ENCODE measurements around the gene TACC3.

The TACC3 gene

GRCh38 chr4:1746919-1747602 is 25.7 kb downstream of the TACC3 start:
- DNase-seq (ENCODE audit: low read depth in 2 of 2) = no peak

- no peak for DNase-seq (ENCODE audit: low read depth in 2 of 2)
Measured at GRCh38 chr4:1747603-1747967, 26.3 kb downstream of the TACC3 start.

DNA sequence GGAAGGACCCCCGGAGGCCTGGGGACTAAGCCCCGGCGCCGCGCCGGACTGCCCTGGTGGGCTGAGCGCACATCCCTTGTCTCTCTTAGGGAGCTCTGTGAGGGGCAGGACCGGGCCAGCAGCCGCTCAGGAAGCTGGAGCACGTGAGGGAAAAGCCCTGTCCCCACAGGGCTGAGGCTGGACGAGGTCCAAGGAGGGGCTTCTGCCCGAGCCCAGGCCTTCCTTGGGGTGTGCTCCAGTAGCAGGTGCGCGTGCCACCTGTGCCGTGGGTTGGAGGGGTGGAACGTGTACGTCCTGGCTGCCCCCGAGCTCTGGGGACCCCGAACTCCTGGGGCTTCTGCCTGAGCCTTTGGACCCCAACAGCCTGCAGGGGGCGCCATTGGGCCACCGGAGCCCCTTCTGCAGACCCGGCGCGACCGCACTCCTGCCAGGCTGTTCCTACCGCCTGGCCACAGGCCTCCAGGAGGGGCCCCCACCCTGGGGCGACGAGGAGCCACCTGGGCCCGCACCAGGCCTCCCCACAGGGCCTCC is 27.2 kb downstream of the TACC3 start:
- peak; percentile 45 to 50 for DNase-seq (ENCODE audit: low read depth in 2 of 2)

- no peak for DNase-seq (ENCODE audit: low read depth in 2 of 2)
Measured at GRCh38 chr4:1749370-1749769, 28.0 kb downstream of the TACC3 start.

DNA sequence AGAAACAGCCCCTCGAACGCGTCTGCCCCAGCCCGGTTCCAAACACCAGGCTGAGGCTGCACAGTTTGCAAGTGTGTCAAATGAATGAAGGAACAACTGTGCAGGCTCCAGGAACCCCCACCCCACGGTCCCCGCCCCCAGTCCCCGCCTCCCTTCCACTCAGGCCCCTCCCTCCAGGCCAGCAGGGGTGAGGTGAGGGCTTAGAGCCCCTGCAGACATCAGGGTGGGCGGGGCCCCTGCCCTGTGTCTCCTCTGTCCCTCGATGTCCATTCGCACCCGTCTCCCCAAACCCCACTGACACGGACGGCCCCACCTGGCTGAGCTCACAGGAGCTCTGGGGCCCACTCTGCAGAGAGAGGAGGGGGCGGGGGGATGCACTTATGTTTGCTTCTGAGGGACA is 28.5 kb downstream of the TACC3 start:
- no peak for DNase-seq (ENCODE audit: low read depth in 2 of 2)

GRCh38 chr4:1750381-1751154 is 29.2 kb downstream of the TACC3 start:
- no peak for DNase-seq (ENCODE audit: low read depth in 2 of 2)

- no peak for DNase-seq (ENCODE audit: low read depth in 2 of 2)
Measured at GRCh38 chr4:1751155-1751918, 30.0 kb downstream of the TACC3 start.

DNA sequence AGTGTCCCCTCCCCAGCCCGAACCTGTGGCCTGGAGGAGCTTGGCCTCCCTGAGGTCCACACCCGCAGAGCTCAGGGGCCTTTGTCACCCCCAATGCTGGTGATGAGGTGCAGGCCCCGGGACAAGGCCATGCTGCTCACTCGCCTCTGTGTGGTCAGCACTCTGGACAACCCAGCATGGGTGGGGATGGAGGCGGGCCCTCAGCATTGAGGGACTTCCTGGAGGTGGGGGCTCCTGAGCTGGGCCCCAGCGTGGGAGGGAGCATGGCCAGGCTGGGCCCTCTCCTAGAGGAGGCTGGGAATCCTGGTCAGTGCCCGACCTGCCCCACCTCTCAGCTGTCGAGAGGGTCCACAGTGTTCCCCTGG is 30.6 kb downstream of the TACC3 start:
- no peak for DNase-seq (ENCODE audit: low read depth in 2 of 2)

- DNase-seq (ENCODE audit: low read depth in 2 of 2) = no peak
Measured at GRCh38 chr4:1752284-1753041, 31.1 kb downstream of the TACC3 start.

DNA sequence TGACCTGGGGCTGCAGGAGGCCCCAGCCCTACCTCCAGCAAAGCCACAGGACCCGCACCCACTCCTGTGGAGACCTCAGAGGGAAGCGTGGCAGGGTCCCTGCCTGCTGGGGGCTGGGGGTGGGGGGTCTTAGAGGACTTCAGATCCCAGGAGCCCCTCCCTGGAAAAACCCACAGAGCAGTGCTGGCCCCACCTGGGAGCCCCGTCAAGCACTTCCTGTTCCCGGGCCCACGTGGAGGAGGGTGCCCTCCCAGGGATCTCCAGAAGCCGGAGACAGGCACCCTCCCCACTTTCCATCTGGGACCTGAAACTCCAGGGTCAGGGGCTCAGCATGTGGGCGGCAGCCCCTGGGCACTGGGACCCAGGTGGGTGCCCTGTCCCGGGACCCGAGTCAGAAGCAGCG is 32.0 kb downstream of the TACC3 start:
- DNase-seq (ENCODE audit: low read depth in 2 of 2) = no peak

- DNase-seq (ENCODE audit: low read depth in 2 of 2) = no peak
Measured at GRCh38 chr4:1753697-1754311, 32.5 kb downstream of the TACC3 start.

- DNase-seq (ENCODE audit: low read depth in 2 of 2) = no peak
Measured at GRCh38 chr4:1754336-1754735, 33.0 kb downstream of the TACC3 start.

GRCh38 chr4:1755297-1755696 is 34.0 kb downstream of the TACC3 start:
- DNase-seq (ENCODE audit: low read depth in 2 of 2) = no peak

- no peak for DNase-seq (ENCODE audit: low read depth in 2 of 2)
Measured at GRCh38 chr4:1756079-1756478, 34.8 kb downstream of the TACC3 start.

- DNase-seq (ENCODE audit: low read depth in 2 of 2) = no peak
Measured at GRCh38 chr4:1756893-1757779, 35.8 kb downstream of the TACC3 start.

DNA sequence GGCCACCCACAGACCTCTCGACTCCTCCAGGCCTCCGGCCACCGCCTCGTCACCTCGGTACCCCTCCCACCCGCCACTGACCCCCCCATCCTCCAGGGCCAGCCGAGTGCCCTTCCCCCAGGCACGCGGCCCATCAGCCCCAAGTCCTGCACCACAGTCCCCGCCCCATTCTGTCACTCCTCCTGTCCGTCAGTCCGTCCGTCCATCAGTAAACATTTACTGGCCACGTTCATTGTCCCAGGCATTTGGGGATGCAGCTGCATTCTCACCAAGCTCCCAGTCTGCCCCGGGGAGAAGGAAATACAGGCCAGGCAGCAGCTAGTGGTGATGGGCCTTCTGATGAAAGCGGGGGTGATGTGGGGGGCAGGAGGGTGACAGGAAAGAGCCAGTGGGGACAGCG is 36.5 kb downstream of the TACC3 start:
- no peak for DNase-seq (ENCODE audit: low read depth in 2 of 2)

GRCh38 chr4:1758306-1759121 is 37.2 kb downstream of the TACC3 start:
- no peak for DNase-seq (ENCODE audit: low read depth in 2 of 2)

GRCh38 chr4:1759170-1759817 is 38.0 kb downstream of the TACC3 start:
- no peak for DNase-seq (ENCODE audit: low read depth in 2 of 2)

GRCh38 chr4:1759818-1760223 is 38.5 kb downstream of the TACC3 start:
- DNase-seq (ENCODE audit: low read depth in 2 of 2) = no peak
